ENCODE data around the gene ABHD2. TPM values are rescaled to one million over a fixed set of nuclear protein-coding genes. Genes with fewer than 3 reads are reported as not detected.
A peak's percentile ranks its signal among the peaks of the same experiment; 100 is the strongest.

The ABHD2 gene
- total and polyA plus RNA-seq, 9 of the 15 experiments (the other 6 are each of a cell fraction or from before 2014, with no cell fraction given) = 16.9 to 99.8 (median 47.5) TPM

GRCh38 chr15:89243691-89244573, 155.7 kb downstream of the ABHD2 start, which contains the start of gene FANCI (continued):
- TF ChIP-seq, protein P1, sequence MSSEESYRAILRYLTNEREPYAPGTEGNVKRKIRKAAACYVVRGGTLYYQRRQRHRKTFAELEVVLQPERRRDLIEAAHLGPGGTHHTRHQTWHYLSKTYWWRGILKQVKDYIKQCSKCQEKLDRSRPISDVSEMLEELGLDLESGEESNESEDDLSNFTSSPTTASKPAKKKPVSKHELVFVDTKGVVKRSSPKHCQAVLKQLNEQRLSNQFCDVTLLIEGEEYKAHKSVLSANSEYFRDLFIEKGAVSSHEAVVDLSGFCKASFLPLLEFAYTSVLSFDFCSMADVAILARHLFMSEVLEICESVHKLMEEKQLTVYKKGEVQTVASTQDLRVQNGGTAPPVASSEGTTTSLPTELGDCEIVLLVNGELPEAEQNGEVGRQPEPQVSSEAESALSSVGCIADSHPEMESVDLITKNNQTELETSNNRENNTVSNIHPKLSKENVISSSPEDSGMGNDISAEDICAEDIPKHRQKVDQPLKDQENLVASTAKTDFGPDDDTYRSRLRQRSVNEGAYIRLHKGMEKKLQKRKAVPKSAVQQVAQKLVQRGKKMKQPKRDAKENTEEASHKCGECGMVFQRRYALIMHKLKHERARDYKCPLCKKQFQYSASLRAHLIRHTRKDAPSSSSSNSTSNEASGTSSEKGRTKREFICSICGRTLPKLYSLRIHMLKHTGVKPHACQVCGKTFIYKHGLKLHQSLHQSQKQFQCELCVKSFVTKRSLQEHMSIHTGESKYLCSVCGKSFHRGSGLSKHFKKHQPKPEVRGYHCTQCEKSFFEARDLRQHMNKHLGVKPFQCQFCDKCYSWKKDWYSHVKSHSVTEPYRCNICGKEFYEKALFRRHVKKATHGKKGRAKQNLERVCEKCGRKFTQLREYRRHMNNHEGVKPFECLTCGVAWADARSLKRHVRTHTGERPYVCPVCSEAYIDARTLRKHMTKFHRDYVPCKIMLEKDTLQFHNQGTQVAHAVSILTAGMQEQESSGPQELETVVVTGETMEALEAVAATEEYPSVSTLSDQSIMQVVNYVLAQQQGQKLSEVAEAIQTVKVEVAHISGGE (CRISPR knock-in tag; IDR thresholded peaks at IDR 0.05) = peak in 1 of 3 experiments; percentile 93; a peak in 2 of 6 replicates
- TF ChIP-seq CBFA2T3 (IDR thresholded peaks at IDR 0.05) (peak; percentile 21; the same call in 1 of the 2 replicates), GTF2A2 (tag; IDR thresholded peaks at IDR 0.05) (no peak), NUFIP1 (IDR thresholded peaks at IDR 0.05; ENCODE audit: partially characterized antibody) (peak; percentile 67), PCBP2 (IDR thresholded peaks at IDR 0.05; ENCODE audit: low read depth, low read length, poor library complexity, severe bottlenecking) (no peak), MTF1 (CRISPR knock-in tag; IDR thresholded peaks at IDR 0.05; ENCODE audit: borderline replicate concordance) (no peak), ATF7 (IDR thresholded peaks at IDR 0.05) (peak; percentile 99), FOXA1 (IDR thresholded peaks at IDR 0.05; ENCODE audit: borderline replicate concordance) (no peak), E2F5 (CRISPR knock-in tag; IDR thresholded peaks at IDR 0.05) (peak; percentile 97), HDAC1 (IDR thresholded peaks at IDR 0.05) (peak; percentile 22 to 99; a peak in 3 of 4 replicates), NR4A1 (CRISPR knock-in tag; IDR thresholded peaks at IDR 0.05) (no peak), NR4A1 (tag; IDR thresholded peaks at IDR 0.05) (no peak), NONO (IDR thresholded peaks at IDR 0.05; ENCODE audit: low read depth in 2 of 2, low read length in 1 of 2) (peak in 1 of 2 experiments; percentile 97; a peak in 2 of 4 replicates), HDAC6 (IDR thresholded peaks at IDR 0.05; ENCODE audit: low read depth, low read length) (no peak), NFRKB (IDR thresholded peaks at IDR 0.05; ENCODE audit: low read depth) (peak; percentile 55; the same call in 1 of the 2 replicates), ZNF3 (CRISPR knock-in tag; IDR thresholded peaks at IDR 0.05) (no peak), ETV1 (tag; conservative IDR thresholded peaks at IDR 0.05; ENCODE audit: low read depth) (peak; percentile 84), CGGBP1 (CRISPR knock-in tag; IDR thresholded peaks at IDR 0.05) (no peak)
- TF ChIP-seq, protein P2, sequence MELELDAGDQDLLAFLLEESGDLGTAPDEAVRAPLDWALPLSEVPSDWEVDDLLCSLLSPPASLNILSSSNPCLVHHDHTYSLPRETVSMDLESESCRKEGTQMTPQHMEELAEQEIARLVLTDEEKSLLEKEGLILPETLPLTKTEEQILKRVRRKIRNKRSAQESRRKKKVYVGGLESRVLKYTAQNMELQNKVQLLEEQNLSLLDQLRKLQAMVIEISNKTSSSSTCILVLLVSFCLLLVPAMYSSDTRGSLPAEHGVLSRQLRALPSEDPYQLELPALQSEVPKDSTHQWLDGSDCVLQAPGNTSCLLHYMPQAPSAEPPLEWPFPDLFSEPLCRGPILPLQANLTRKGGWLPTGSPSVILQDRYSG (tag; conservative IDR thresholded peaks at IDR 0.05; ENCODE audit: low read depth) = no peak
- TF ChIP-seq, protein P3, sequence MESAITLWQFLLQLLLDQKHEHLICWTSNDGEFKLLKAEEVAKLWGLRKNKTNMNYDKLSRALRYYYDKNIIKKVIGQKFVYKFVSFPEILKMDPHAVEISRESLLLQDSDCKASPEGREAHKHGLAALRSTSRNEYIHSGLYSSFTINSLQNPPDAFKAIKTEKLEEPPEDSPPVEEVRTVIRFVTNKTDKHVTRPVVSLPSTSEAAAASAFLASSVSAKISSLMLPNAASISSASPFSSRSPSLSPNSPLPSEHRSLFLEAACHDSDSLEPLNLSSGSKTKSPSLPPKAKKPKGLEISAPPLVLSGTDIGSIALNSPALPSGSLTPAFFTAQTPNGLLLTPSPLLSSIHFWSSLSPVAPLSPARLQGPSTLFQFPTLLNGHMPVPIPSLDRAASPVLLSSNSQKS (CRISPR knock-in tag; IDR thresholded peaks at IDR 0.05) = no peak
